ENCODE measurements around the gene ACE. TPM values are rescaled to one million over a fixed set of nuclear protein-coding genes. Genes with fewer than 3 reads are reported as not detected.

ACE gene
- total RNA-seq, 4 donors from 2014 or later = 3.1 to 5.8 (median 4.2) TPM

- 27 to 60% methylated on average over 9 to 14 of the region's 16 CpGs for WGBS, 2 donors
- Histone ChIP-seq H3K27me3 (peaks cover 0 to 75% (median 7%) of the 10 kb centered on the region in 4 donors), H3K9me3 (no peaks in the 10 kb centered on the region), H3K4me3 (no peak overlapping the region), H3K27ac (no peak overlapping the region), H3K36me3 (no peaks in the 10 kb centered on the region), H3K4me1 (peaks cover 19 to 50% (median 29%) of the 10 kb centered on the region in 3 donors)
- peak; percentile 67 to 93 (median 82) for TF ChIP-seq CTCF (IDR thresholded peaks at IDR 0.05)
- TF ChIP-seq POLR2A (IDR thresholded peaks at IDR 0.05) = no peak
- intact Hi-C loops (cut with DNase I) = no loop called here
- DNase-seq = no peak
Observed at GRCh38 chr17:63478814-63479494, 2.1 kb downstream of the ACE start.

GRCh38 chr17:63479495-63480184, 2.8 kb downstream of the ACE start:
- H3K36me3 ChIP-seq = no peaks in the 10 kb centered on the region
- no peak overlapping the region for H3K4me3 ChIP-seq
- peaks cover 0 to 71% (median 7%) of the 10 kb centered on the region in 4 donors for H3K27me3 ChIP-seq
- no peaks in the 10 kb centered on the region for H3K9me3 ChIP-seq
- WGBS, 2 donors = 81 to 88% methylated on average over 4 to 12 of the region's 17 CpGs
- TF ChIP-seq CTCF (IDR thresholded peaks at IDR 0.05) (no peak), POLR2A (IDR thresholded peaks at IDR 0.05) (no peak)
- DNase-seq = no peak
- no peak overlapping the region for H3K27ac ChIP-seq
- intact Hi-C loops (cut with DNase I) = loop anchor here (5.0 kb wide), 1 partner anchor 52 kb away; no protein-coding TSS in a partner anchor
- peaks cover 19 to 50% (median 29%) of the 10 kb centered on the region in 3 donors for H3K4me1 ChIP-seq

GRCh38 chr17:63480192-63480784, 3.4 kb downstream of the ACE start:
- no peaks in the 10 kb centered on the region for H3K36me3 ChIP-seq
- peaks cover 0 to 65% (median 7%) of the 10 kb centered on the region in 4 donors for H3K27me3 ChIP-seq
- peaks cover 19 to 46% (median 29%) of the 10 kb centered on the region in 3 donors for H3K4me1 ChIP-seq
- no peaks in the 10 kb centered on the region for H3K9me3 ChIP-seq
- intact Hi-C loops (cut with DNase I) = loop anchor here (5.0 kb wide), 1 partner anchor 53 kb away; no protein-coding TSS in a partner anchor
- H3K4me3 ChIP-seq = no peak overlapping the region
- no peak for DNase-seq
- H3K27ac ChIP-seq = no peak overlapping the region
- 86 to 89% methylated on average over 14 to 17 of the region's 21 CpGs for WGBS, 2 donors
- TF ChIP-seq CTCF (IDR thresholded peaks at IDR 0.05) (no peak), POLR2A (IDR thresholded peaks at IDR 0.05) (no peak)

- no peak for DNase-seq
- no peak for TF ChIP-seq POLR2A (IDR thresholded peaks at IDR 0.05)
- TF ChIP-seq CTCF (IDR thresholded peaks at IDR 0.05) = no peak
- no peaks in the 10 kb centered on the region for H3K9me3 ChIP-seq
- H3K27me3 ChIP-seq = peaks cover 0 to 58% (median 7%) of the 10 kb centered on the region in 4 donors
- intact Hi-C loops (cut with DNase I) = loop anchor here (5.0 kb wide), 1 partner anchor 54 kb away; no protein-coding TSS in a partner anchor
- no peaks in the 10 kb centered on the region for H3K36me3 ChIP-seq
- no peak overlapping the region for H3K4me3 ChIP-seq
- H3K27ac ChIP-seq = no peak overlapping the region
- H3K4me1 ChIP-seq = peaks cover 15 to 39% (median 29%) of the 10 kb centered on the region in 3 donors
- 56 to 59% methylated on average over 1 to 7 of the region's 11 CpGs for WGBS, 2 donors
Observed at GRCh38 chr17:63480826-63481487, 4.1 kb downstream of the ACE start.

Measured in esophagus squamous epithelium (tissue), 5 donors.